OCI-M2 (cell line): ENCODE measurements around the gene CHD6.

ENCODE experiments used
- DNase-seq: peaks from one replicate; lab custom pipeline; 2025; ENCODE audit not compliant: unreplicated experiment; lab: John Stamatoyannopoulos, UW

CHD6 gene

GRCh38 chr20:41427833-41428232 lies 190.3 kb downstream of the CHD6 start:
- no peak for DNase-seq

- DNase-seq: no peak
These were observed 191.2 kb downstream of the CHD6 start for GRCh38 chr20:41426976-41427375.

DNA sequence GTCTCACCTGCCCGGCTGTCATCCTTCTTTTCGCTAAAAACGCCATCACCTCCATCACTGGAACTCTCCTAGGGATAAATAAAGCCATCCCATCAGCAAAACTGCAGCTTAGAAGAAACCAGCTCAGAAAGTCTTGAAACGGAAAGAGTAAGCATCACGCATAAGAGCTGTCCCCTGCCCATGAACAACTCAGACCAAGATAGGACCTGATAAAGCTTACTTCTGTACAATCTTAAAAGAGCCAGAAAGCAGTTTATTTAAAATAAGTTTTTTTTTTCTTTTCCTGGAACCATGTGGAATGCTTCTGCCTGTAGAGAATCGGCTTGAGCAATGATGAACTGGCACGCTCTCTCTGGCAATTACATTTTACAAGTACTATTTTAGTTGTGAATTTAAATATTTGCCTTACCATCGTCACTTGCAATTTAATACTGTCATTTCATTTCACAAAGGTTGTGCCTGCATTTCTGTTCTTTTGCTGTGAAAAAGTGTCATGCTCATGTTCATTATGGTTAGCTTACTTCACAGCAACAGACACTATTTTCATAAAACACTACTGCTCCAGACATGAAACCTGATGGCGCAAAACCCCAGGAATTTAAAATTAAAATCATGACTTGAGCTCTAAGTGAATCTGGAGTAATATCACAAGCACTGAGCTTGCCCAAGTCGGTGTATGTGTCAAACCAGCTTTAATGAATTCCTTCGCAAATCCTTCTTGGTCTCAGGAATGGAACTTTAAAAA lies 191.9 kb downstream of the CHD6 start:
- DNase-seq: no peak

GRCh38 chr20:41425180-41425884 lies 192.8 kb downstream of the CHD6 start:
- peak; percentile 45 for DNase-seq

GRCh38 chr20:41424546-41424945 lies 193.6 kb downstream of the CHD6 start:
- no peak for DNase-seq

GRCh38 chr20:41424011-41424410 lies 194.2 kb downstream of the CHD6 start:
- DNase-seq: no peak

GRCh38 chr20:41422953-41423352 lies 195.2 kb downstream of the CHD6 start:
- DNase-seq: no peak

DNA sequence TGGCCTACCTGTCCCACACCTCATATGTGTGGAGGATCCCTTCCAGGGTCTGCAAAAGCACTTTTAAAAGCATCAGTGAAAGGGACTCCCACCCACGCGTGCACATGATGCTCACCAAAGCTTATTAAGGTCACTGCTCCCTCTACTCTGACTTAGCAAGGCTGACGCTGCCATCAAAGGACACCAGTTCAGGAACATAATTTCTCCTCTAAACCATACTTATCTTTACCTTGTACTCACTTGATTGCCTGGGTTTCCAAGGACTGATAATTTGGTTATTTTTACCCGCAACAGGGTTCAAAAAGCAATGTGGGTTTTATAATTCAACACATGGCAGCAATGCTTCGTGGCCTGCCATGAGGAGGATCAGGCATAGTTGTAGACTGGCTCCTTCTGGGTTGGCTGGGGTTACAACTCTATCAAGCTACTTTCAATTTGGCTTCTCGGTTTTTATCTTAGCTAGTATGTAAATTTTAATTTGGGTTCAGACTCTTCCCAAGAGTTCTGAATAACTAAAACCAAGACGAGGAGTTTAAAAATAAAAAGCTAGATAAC lies 199.4 kb downstream of the CHD6 start:
- DNase-seq: no peak

DNA sequence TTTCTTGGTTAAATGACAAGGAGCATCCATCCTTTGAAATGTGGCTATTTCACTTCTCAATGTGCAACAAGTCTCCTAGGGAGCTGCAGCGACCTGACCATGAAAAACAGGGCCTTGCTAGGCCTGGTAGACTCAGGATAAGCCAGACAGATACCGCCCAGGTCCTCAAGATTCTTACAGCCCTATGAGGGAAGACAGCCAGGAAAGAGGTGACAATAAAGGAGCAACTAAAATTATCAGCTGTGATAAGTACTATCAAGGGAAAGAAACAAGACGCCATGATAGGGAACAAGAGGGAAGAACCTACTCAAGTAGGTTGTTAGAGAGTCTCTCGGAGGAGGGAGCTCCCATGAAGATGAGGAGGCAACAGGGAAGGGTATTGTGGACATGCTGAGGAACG lies 200.1 kb downstream of the CHD6 start:
- DNase-seq: no peak

DNA sequence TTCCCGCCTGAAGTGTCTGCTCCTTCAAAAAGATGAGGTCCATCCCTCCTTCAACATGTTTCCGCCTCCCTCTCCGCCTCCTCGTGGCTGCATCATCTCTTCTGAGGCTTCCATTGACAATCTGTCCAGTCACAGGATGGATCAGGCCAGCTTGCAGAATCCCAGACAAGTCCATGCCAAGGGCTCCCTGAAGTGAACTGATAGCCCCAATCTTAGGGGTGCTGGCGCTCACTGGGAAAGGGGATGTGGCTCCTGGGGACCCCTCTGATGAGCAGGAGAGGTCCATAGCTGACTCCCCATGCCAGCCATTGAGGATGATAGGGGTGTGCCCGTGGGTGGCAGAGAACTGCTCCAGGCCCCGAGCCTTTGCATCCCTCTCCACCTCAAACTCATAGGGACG lies 203.0 kb downstream of the CHD6 start:
- DNase-seq: no peak

DNA sequence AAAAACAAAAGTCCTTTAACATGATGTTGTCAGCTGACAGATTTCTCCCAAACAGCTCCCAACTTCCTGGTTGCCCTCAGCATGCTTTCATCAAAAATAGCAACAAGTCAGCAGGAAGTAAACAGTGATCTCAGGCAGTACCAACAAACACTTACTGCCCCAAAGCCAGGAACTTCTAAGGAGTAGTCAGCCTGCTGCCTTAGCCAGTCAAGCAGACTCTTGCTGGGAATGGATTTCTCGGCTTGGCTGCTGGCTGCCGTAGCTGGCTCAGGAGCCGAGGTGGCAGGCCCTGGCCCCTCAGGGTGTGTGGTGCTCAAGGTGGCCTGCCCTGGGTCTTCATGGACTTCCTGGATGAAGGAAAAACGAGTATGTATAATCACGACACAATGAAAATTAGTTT lies 205.0 kb downstream of the CHD6 start:
- DNase-seq: no peak

- no peak for DNase-seq
These were observed 205.7 kb downstream of the CHD6 start for GRCh38 chr20:41412324-41413120.

GRCh38 chr20:41411391-41411847 lies 206.8 kb downstream of the CHD6 start:
- DNase-seq: no peak

DNA sequence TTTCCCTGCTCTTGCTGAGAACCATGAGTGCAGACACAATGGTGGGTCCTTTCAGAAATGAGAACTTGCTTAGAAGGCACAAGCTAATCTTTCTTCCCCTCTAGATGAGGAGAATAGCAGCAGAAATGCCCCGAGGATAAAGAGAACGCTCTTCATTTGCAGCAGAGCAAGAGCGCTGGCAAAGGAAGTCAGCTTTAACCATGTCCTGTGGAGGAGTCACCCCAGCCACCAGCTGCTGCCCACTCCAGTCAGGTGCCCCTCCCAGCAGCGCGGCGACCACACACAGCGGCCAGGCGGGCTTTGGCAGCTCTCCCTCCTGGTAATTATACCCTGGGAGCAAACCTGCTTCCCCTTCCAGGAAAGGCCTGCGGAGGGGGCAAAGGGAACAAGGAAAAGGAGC lies 209.2 kb downstream of the CHD6 start:
- no peak for DNase-seq

GRCh38 chr20:41408156-41408794 lies 209.9 kb downstream of the CHD6 start:
- no peak for DNase-seq

DNA sequence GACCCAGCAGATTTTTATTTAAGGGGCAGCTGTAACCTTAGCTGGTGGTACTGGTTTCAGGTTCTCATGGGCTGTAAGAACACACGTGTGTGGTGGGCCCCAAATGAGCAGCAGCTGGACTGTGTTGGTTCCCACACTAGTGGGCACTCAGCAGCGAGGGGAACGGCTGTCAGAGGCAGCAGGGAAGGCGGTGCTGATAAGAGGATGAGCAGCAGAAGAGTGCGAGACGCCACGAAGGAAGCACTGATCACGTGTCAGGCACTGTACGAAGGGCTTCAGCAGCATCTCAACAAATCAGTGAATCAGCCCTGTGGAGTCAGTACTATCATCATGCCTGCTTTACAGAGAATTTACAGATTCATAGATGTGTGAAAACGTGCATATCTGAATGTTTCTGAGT lies 210.6 kb downstream of the CHD6 start:
- DNase-seq: no peak

- DNase-seq: no peak
These were observed 211.2 kb downstream of the CHD6 start for GRCh38 chr20:41406896-41407444.

- no peak for DNase-seq
These were observed 211.8 kb downstream of the CHD6 start for GRCh38 chr20:41406353-41406752.

DNA sequence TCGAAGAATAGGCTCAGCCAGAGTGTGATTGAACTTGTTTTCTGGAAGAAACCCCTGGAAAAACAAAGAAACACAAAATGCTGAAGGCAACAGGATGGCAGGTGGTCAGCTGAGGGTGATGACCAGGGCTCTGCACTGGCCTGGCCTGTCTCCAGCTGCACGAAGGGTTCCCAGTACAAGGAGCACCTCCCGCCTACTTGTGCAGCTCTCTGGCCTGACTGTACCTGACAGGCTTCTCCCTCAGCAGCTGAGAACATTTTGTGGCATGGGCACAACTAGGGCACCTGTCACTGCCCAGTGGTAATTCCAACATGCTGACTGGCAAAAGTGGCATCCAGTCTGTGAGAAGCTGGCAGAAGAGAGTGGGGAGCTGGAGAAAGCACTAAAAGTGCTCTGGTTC lies 212.7 kb downstream of the CHD6 start:
- DNase-seq: no peak

GRCh38 chr20:41403604-41404003 lies 214.6 kb downstream of the CHD6 start:
- no peak for DNase-seq

- DNase-seq: no peak
These were observed 219.8 kb downstream of the CHD6 start for GRCh38 chr20:41398408-41398807.
